HCT116 (cell line): ENCODE measurements around the gene ARHGAP10. TPM values are rescaled to one million over a fixed set of nuclear protein-coding genes. Genes with fewer than 3 reads are reported as not detected.

Experiments used
- ATAC-seq: fragments of 200-7000 bp; cut with Tn5 transposase; 2 replicates; pipeline ENCODE4 v1.9.1; 2020; ENCODE audit warnings: mild to moderate bottlenecking, moderate library complexity
- BruUV-seq: library from RNA; stranded (reverse); fragments of 400-500 nt; replicated peaks from 2 replicates; lab custom pipeline; 2021; lab: Mats Ljungman, UMichigan
- CTCF ChIA-PET: fragments of 300-600 bp; sonication (Branson Sonifier 250); formaldehyde crosslinking; loops from one replicate; lab custom pipeline; 2021; ENCODE audit warnings: antibody characterized with exemption; lab: Charles Lee
- POLR2A ChIA-PET: fragments of 300-600, 350-600 bp; sonication (Branson Sonifier 250); formaldehyde crosslinking; loops from one replicate; lab custom pipeline; 2021; ENCODE audit warnings: antibody characterized with exemption; lab: Charles Lee
- RAD21 ChIA-PET, 2 experiments: fragments of 300-600 bp; sonication (Branson Sonifier 250); formaldehyde crosslinking; loops; one replicate each; lab custom pipeline; 2023; ENCODE audit warnings: low total read pairs in 2 of 2; ENCODE audit not compliant: uncharacterized antibody in 2 of 2, unreplicated experiment in 2 of 2, low non-redundant PET in 1 of 2; lab: Charles Lee
- DNase-seq: peaks from one replicate; pipeline ENCODE4 v3.0.0-alpha.2; 2010; ENCODE audit warnings: low read depth, low spot score
- H2AFZ ChIP-seq: fragments of 200-600 bp; shearing (Covaris generic), sonication (generic); 2 replicates; pipeline ENCODE4 v1.6.1; 2017; ENCODE audit warnings: low read depth, mixed run types, mixed read lengths, antibody characterized with exemption, low read length; ENCODE audit not compliant: poor library complexity, severe bottlenecking
- H3K27ac ChIP-seq: 2 replicates; pipeline ENCODE4 v1.5.1; 2012; ENCODE audit warnings: low read depth, low read length
- H3K27me3 ChIP-seq: fragments of 200-600 bp; sonication (generic); 2 replicates; pipeline ENCODE4 v1.6.1; 2016; ENCODE audit warnings: mixed run types, low read length, mixed read lengths; ENCODE audit not compliant: insufficient read depth
- H3K36me3 ChIP-seq, 2 experiments: fragments of 200-500 bp in 1 of 2; fragments of 200-600 bp in 1 of 2; sonication (Bioruptor generic) in 1 of 2; sonication (generic) in 1 of 2; 2 replicates each; pipeline versions ENCODE4 v1.5.1 to v1.6.1; 2014 to 2016; ENCODE audit warnings: low read length in 2 of 2, inconsistent platforms in 1 of 2, mixed read lengths in 1 of 2, mixed run types in 1 of 2; ENCODE audit not compliant: insufficient read depth in 2 of 2, control insufficient read depth in 1 of 2
- H3K4me1 ChIP-seq, 2 experiments: fragments of 200-600 bp in 1 of 2; sonication (generic) in 1 of 2; 2 replicates each; pipeline versions ENCODE4 v1.5.1 to v1.6.1; 2012 to 2017; ENCODE audit warnings: low read length in 2 of 2, inconsistent platforms in 1 of 2, mild to moderate bottlenecking in 1 of 2, mixed read lengths in 1 of 2, mixed run types in 1 of 2, moderate library complexity in 1 of 2; ENCODE audit not compliant: insufficient read depth in 2 of 2, control insufficient read depth in 1 of 2
- H3K4me2 ChIP-seq: fragments of 200-600 bp; sonication (generic); 2 replicates; pipeline ENCODE4 v1.6.1; 2017; ENCODE audit warnings: mixed run types, low read length, mixed read lengths
- H3K4me3 ChIP-seq, 2 experiments: fragments of 200-600 bp in 1 of 2; sonication (generic) in 1 of 2; replicated peaks in 1 of 2; 2 replicates each; pipeline ENCODE4 v1.5.1; 2011 to 2016; ENCODE audit warnings: low read length in 2 of 2, control low read depth in 1 of 2, low read depth in 1 of 2, mild to moderate bottlenecking in 1 of 2, mixed read lengths in 1 of 2, mixed run types in 1 of 2
- H3K79me2 ChIP-seq: fragments of 200-600 bp; sonication (generic); 2 replicates; pipeline ENCODE4 v1.6.1; 2017; ENCODE audit warnings: mild to moderate bottlenecking, mixed run types, low read length, moderate library complexity, mixed read lengths; ENCODE audit not compliant: insufficient read depth
- H3K9ac ChIP-seq: fragments of 200-600 bp; sonication (generic); 2 replicates; pipeline ENCODE4 v1.6.1; 2016; ENCODE audit warnings: low read length, mixed read lengths
- H3K9me2 ChIP-seq: fragments of 200-600 bp; sonication (generic), shearing (Covaris generic); 2 replicates; pipeline ENCODE4 v1.6.1; 2017; ENCODE audit warnings: mixed run types, mild to moderate bottlenecking, moderate library complexity; ENCODE audit not compliant: insufficient read depth
- H3K9me3 ChIP-seq, 2 experiments: fragments of 200-500 bp in 1 of 2; fragments of 200-600 bp in 1 of 2; sonication (Bioruptor generic) in 1 of 2; sonication (generic) in 1 of 2; 2 replicates each; pipeline ENCODE4 v1.6.1; 2014 to 2017; ENCODE audit warnings: low read length in 2 of 2, mixed read lengths in 2 of 2, inconsistent platforms in 1 of 2, low read depth in 1 of 2, mild to moderate bottlenecking in 1 of 2, mixed run types in 1 of 2, moderate library complexity in 1 of 2; ENCODE audit not compliant: control insufficient read depth in 1 of 2, insufficient read depth in 1 of 2
- H4K20me1 ChIP-seq: fragments of 200-600 bp; sonication (generic), shearing (Covaris generic); 2 replicates; pipeline ENCODE4 v1.6.1; 2017; ENCODE audit warnings: mixed run types, mild to moderate bottlenecking, moderate library complexity; ENCODE audit not compliant: insufficient read depth
- ATF3 ChIP-seq: IDR thresholded peaks from 2 replicates; pipeline ENCODE4 v1.6.1; 2012
- CBX3 ChIP-seq: IDR thresholded peaks from 2 replicates; pipeline ENCODE4 v1.6.1; 2012; ENCODE audit warnings: low read depth
- CEBPB ChIP-seq: IDR thresholded peaks from 2 replicates; pipeline ENCODE4 v1.6.1; 2012; ENCODE audit warnings: low read depth
- ELF1 ChIP-seq: IDR thresholded peaks from 2 replicates; pipeline ENCODE4 v1.6.1; 2012; ENCODE audit warnings: low read depth, borderline replicate concordance
- POLR2A ChIP-seq: IDR thresholded peaks from 2 replicates; pipeline ENCODE4 v1.7.0; 2011; ENCODE audit warnings: borderline replicate concordance; ENCODE audit not compliant: insufficient read depth, insufficient read length; ENCODE audit errors: extremely low read depth
- POLR2AphosphoS5 ChIP-seq: IDR thresholded peaks from 2 replicates; pipeline ENCODE4 v1.6.1; 2011; ENCODE audit warnings: mild to moderate bottlenecking, low read depth, low read length, moderate library complexity
- RAD21 ChIP-seq: IDR thresholded peaks from 2 replicates; pipeline ENCODE4 v1.6.1; 2012; ENCODE audit warnings: low read depth, mild to moderate bottlenecking
- SIN3A ChIP-seq: IDR thresholded peaks from 2 replicates; pipeline ENCODE4 v1.6.1; 2012; ENCODE audit warnings: low read depth
- YY1 ChIP-seq: IDR thresholded peaks from 2 replicates; pipeline ENCODE4 v1.6.1; 2011; ENCODE audit warnings: low read length, low read depth, moderate library complexity, mild to moderate bottlenecking; ENCODE audit not compliant: insufficient replicate concordance; ENCODE audit errors: extremely low read depth
- ZBTB33 ChIP-seq: IDR thresholded peaks from 2 replicates; pipeline ENCODE4 v1.6.1; 2011; ENCODE audit warnings: mild to moderate bottlenecking, low read length, moderate library complexity; ENCODE audit not compliant: insufficient replicate concordance; ENCODE audit errors: extremely low read depth
- ZFX ChIP-seq: fragments of 450-650 bp; IDR thresholded peaks from 2 replicates; pipeline ENCODE4 v1.6.1; 2017
- ZNF274 ChIP-seq: fragments of 200-500 bp; sonication (Bioruptor generic); IDR thresholded peaks from 2 replicates; pipeline ENCODE4 v1.6.1; 2014; ENCODE audit warnings: mild to moderate bottlenecking, low read depth, low read length, inconsistent platforms
- intact Hi-C: fragments of 100-400 bp; cut with micrococcal nuclease; formaldehyde crosslinking; loops from 2 replicates; pipeline ENCODE4 v1.10.0; 2022
- total RNA-seq: library from RNA; stranded (reverse); gene quantifications from one replicate; pipeline ENCODE4 v1.2.1, GENCODE V29; 2021; ENCODE audit not compliant: unreplicated experiment

ARHGAP10 gene
- total RNA-seq, 1 experiment from 2014 or later, result 24.7 TPM

GRCh38 chr4:147891476-147892115 lies 159.7 kb downstream of the ARHGAP10 start:
- DNase-seq (no peak), ATAC-seq (no peak)
- CTCF ChIA-PET, result no interaction called here
- intact Hi-C loops, result no loop called here
- Histone ChIP-seq H3K27me3 (no peaks in the 10 kb centered on the region), H3K4me1 (no peaks in the 10 kb centered on the region), H3K79me2 (no peaks in the 10 kb centered on the region), H3K4me3 (no peak overlapping the region), H3K9me3 (0 out of 4 replicates have a peak, but pooled peaks cover 0 to 7% of the 10 kb centered on the region in 2 experiments)
- RAD21 ChIA-PET, result no interaction called here
- TF ChIP-seq POLR2A (no peak), YY1 (no peak), ZBTB33 (no peak)
- TF ChIP-seq, all 23 proteins: peak for 0
- no peak overlapping the region for H3K27ac ChIP-seq
- H3K9ac ChIP-seq, result no peak overlapping the region
- H3K36me3 ChIP-seq, result 0 out of 4 replicates have a peak, but pooled peaks cover 0 to 5% of the 10 kb centered on the region in 2 experiments
- H3K9me2 ChIP-seq, result 0 out of 2 replicates have a peak, but pooled peaks cover 5% of the 10 kb centered on the region
- POLR2A ChIA-PET, result no interaction called here
- no peak overlapping the region for H2AFZ ChIP-seq
- no peaks in the 10 kb centered on the region for H4K20me1 ChIP-seq
- no peak overlapping the region for H3K4me2 ChIP-seq
- BruUV-seq, result no TSS peak

GRCh38 chr4:147899512-147899911 lies 167.6 kb downstream of the ARHGAP10 start:
- intact Hi-C loops, result no loop called here
- H3K4me3 ChIP-seq, result no peak overlapping the region
- no peak overlapping the region for H3K4me2 ChIP-seq
- H3K9ac ChIP-seq, result no peak overlapping the region
- ChIA-PET RAD21 (no interaction called here), CTCF (no interaction called here), POLR2A (no interaction called here)
- H3K79me2 ChIP-seq, result no peaks in the 10 kb centered on the region
- DNase-seq, result no peak
- no TSS peak for BruUV-seq
- no peaks in the 10 kb centered on the region for H4K20me1 ChIP-seq
- H2AFZ ChIP-seq, result no peak overlapping the region
- no peaks in the 10 kb centered on the region for H3K36me3 ChIP-seq
- H3K9me3 ChIP-seq, result peaks cover 0 to 6% of the 10 kb centered on the region in 2 experiments; a peak in 1 of 4 replicates
- ATAC-seq, result no peak
- no peaks in the 10 kb centered on the region for H3K4me1 ChIP-seq
- no peak overlapping the region for H3K27ac ChIP-seq
- H3K27me3 ChIP-seq, result no peaks in the 10 kb centered on the region
- 0 out of 2 replicates have a peak, but pooled peaks cover 5% of the 10 kb centered on the region for H3K9me2 ChIP-seq
- TF ChIP-seq ATF3 (no peak), CBX3 (no peak), ELF1 (no peak), ZFX (no peak), POLR2AphosphoS5 (no peak), CEBPB (no peak), SIN3A (no peak), RAD21 (no peak), ZNF274 (no peak)
